HL-60/S4 (cell line): ENCODE results near the gene STOX1.
"Not testable (repeated sequence)": the region's sequence is repeated elsewhere in the genome, so short reads cannot be mapped to it uniquely, and the experiment has no call there.

Source experiments
- in situ Hi-C: fragments of 300-500 bp; cut with MboI; formaldehyde crosslinking; loops from 2 replicates; pipeline ENCODE4 v1.14.3; 2022; ENCODE audit warnings: low sequenced_read_pairs

The STOX1 gene, protein sequence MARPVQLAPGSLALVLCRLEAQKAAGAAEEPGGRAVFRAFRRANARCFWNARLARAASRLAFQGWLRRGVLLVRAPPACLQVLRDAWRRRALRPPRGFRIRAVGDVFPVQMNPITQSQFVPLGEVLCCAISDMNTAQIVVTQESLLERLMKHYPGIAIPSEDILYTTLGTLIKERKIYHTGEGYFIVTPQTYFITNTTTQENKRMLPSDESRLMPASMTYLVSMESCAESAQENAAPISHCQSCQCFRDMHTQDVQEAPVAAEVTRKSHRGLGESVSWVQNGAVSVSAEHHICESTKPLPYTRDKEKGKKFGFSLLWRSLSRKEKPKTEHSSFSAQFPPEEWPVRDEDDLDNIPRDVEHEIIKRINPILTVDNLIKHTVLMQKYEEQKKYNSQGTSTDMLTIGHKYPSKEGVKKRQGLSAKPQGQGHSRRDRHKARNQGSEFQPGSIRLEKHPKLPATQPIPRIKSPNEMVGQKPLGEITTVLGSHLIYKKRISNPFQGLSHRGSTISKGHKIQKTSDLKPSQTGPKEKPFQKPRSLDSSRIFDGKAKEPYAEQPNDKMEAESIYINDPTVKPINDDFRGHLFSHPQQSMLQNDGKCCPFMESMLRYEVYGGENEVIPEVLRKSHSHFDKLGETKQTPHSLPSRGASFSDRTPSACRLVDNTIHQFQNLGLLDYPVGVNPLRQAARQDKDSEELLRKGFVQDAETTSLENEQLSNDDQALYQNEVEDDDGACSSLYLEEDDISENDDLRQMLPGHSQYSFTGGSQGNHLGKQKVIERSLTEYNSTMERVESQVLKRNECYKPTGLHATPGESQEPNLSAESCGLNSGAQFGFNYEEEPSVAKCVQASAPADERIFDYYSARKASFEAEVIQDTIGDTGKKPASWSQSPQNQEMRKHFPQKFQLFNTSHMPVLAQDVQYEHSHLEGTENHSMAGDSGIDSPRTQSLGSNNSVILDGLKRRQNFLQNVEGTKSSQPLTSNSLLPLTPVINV

DNA sequence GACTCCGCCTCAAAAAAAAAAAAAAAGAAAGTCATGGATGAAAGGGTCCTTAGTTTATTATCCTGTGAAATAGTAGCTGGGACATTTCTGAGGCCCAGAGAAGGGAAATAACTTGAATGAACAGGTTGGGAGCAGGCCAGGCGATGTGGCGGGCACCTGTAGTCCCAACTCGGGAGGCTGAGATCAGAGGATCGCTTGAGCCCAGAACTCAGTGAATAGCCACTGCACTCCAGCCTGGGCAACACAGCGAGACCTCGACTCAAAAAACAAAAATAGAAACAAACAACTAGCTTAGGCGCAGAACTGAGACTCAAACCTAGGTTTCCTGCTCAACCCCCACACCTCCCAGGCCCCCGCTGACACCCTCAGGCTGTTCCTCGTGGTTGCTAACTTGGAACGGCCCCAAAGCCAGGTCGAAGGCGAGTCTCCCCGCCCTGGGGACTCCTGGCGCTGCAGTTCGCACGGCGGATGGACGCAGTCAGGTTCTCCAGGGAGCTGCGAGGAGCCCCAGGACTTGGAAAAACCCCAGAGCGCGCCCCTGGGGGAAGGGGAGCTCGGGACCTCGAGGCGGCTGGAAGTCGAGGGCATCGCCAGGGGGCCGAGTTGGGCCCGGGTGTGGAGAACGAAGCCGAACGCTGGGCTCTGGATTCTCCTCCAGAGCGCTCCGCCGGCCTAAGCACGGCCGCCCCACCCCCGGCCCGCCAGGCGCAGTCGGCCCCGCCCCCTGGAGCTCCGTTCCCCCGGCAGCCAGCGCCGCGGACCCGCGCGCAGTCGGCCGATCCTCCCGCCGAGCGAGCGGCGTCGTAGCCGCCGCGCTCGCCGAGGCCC, at the start of gene STOX1:
TSS of gene STOX1 (plus strand) at position 768 of the 828 bp plus-strand sequence. CDS start 93 bp downstream, outside the sequence.
- in situ Hi-C loops: loop anchor here (25.0 kb wide), 1 partner anchor 90 kb away; no protein-coding TSS in a partner anchor

- in situ Hi-C loops: no loop called here
Observed at GRCh38 chr10:68781613-68782574, 45.4 kb upstream of the STOX1 start.

DNA sequence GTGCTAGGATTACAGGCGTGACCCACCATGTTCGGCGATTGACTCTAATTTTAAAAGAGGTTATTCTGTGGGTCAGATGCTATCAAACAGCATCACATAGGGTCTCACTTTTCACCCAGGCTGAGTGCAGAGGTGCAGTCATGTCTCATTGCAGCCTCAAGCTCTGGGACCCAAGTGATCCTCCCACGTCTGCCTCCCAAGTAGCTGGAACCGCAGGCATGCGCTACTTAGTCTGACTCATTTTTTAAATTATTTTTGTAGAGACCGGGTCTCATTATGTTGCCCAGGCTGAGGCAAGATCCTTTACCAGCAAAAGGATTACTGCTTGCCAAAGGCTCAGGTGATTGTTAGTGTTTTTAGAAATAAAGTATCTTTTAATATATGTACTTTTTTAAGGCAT, 42.9 kb upstream of the STOX1 start:
- in situ Hi-C loops: no loop called here

- in situ Hi-C loops: no loop called here
Observed at GRCh38 chr10:68787813-68788212, 39.5 kb upstream of the STOX1 start.

- in situ Hi-C loops: no loop called here
Observed at GRCh38 chr10:68790476-68790875, 36.9 kb upstream of the STOX1 start.

DNA sequence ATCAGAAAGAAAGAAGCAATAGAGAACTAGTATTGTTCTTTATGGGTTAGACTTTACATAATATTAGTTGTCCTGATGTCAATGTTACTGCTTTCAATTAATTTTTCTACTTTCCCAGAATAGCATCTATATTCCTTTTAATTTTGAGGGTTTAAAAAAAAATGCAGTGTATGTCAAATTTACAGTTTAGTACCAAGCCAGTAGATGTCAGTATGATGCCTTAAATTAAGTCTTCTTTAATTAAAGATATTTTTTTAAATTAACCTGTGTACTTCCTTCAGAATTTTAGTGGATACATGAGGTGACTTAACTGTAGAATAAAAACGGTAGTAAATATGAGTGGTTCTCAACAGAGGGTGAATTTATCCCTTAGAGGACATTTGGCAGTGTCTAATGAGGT, 35.2 kb upstream of the STOX1 start:
- in situ Hi-C loops: no loop called here

DNA sequence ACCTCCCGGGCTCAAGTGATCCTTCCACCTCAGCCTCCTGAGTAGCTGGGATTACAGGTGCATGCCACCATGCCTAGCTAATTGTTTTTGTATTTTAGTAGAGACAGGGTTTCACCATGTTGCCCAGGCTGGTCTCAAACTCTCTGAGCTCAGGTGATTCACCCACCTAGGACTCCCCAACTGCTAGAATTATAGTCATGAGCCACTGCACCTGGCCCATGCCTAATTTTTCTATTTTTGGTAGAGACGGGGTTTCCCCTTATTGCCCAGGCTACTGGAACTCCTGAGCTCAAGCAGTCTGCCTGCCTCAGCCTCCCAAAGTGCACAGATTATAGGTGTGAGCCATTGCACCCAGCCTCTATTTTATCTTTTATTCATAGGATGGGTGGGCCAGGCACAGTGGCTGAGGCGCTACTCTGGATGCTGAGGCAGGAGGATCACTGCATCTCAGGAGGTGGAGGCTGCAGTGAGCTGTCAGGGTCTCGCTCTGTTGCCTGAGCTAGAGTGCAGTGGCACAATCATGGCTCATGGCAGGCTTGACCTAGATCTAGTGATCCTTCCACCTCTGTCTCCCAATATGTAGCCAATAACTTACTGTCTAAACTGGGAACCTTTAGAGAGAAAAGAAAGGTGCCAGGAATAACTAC, 31.3 kb upstream of the STOX1 start:
- in situ Hi-C loops: no loop called here

GRCh38 chr10:68796605-68797004, 30.7 kb upstream of the STOX1 start:
- in situ Hi-C loops: no loop called here

DNA sequence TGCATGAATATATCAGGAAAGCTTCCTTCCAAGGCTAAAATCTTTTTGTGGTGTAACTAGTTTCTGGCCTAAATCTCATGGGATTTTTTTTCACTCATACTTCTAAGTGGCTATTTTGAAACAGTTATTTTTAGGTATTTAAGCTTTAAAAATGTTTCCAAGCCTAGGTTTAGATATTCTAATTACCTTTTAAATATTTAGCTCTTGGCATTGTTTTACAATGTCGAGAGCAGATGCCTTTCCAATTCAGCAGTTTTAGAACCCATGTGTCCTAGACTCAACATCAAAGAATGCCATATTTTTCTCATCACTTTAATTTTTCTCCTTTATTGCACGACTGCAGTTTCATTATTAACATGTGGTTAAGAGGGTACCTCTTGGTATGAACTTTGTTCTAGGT, 27.1 kb upstream of the STOX1 start:
- in situ Hi-C loops: no loop called here

DNA sequence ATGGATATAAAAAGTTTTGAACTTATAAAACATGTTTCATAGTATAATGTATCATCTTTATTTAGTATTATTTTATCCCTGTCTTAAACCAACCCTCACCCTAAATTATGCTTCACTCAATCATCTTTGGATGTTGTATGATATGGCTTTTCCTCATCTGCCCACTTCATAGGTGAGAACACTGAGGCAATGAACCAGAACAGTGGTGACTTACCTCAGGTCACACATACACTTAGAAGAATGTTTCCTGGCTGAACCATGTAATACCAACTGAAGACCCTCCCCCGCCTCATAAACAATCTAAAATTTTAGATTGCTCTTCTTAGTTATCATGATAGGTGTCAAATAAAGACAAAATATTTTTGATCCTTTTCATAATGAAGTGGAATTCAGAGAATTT, 22.6 kb upstream of the STOX1 start:
- in situ Hi-C loops: no loop called here

DNA sequence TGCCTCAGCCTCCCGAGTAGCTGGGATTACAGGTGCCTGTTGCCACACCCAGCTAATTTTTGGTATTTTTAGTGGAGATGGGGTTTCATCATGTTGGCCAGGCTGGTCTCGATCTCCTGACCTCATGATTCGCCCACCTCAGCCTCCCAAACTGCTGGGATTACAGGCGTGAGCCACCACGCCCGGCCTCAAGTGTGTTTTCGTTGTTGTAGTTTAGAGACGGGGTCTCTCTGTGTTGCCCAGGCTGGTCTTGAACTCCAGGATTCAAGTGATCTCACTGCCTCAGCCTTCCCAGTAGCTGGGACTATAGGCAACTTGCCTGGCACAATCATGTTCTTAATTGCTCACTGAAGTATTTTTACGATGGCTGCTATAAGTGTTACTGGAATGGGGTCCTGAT, 16.5 kb upstream of the STOX1 start:
- in situ Hi-C loops: not testable (repeated sequence)

DNA sequence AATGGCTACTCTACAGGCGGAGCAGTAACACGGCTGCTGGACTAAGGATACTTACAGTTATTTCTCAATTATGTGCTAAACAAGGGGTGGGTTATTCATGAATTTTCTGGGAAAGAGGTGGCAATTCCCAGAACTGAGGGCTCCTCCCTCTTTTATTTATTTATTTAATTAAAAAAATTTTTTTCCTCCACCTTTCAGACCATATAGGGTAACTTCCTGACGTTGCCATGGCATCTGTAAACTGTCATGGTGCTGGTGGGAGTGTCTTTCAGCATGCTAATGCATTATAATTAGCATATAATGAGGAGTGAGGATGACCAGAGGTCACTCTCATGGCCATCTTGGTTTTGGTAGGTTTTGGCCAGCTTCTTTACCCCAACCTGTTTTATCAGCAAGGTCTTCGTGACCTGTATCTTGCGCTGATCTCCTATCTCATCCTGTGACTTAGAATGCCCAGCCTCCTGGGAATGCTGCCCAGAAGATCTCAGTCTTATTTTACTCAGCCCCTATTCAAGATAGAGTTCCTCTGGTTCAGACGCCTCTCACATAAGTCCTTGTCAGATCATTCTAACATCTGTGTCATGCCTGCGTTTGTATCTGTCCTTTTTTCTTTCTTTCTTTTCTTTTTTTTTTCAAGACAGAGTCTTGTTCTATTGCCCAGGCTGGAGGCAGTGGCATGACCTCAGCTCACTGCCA, 15.9 kb upstream of the STOX1 start:
- in situ Hi-C loops: no loop called here

DNA sequence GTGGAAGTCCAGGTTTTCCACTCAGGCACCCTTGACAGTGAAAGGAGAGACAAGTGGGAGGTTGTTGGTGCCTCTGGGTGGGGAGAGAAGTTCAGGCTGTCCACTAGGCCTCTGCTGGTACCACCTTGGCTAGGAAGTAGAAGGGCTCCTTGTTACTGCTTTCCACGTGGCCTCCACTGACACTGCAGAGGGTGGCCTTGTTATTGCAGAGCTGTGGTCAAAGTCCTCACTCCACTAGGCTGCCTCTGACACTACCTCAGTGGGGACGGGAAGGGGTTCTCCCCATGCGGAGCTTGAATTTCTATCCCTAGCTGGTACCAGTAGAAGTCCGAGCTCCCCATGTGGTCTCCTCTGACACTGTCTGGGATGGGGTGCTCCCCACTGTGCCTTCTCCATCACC, 14.9 kb upstream of the STOX1 start:
- in situ Hi-C loops: no loop called here

- in situ Hi-C loops: no loop called here
Observed at GRCh38 chr10:68813559-68813958, 13.8 kb upstream of the STOX1 start.

GRCh38 chr10:68816796-68817412, 10.4 kb upstream of the STOX1 start:
- in situ Hi-C loops: no loop called here

DNA sequence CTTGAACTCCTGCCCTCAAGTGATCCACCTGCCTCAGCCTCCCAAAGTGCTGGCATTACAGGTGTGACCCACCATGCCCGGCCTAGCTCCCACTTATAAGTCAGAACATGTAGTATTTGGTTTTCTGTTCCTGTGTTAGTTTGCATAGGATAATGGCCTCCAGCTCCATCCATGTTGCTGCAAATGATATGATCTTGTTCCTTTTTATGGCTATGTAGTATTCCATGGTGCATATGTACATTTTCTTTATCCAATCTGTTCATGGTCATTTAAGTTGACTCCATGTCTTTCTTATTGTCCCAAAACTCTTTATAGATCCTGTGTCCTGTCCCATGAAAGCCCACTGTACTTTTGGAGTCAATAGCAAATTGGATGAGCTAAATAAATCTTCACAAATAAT, 7.0 kb upstream of the STOX1 start:
- in situ Hi-C loops: not testable (repeated sequence)

DNA sequence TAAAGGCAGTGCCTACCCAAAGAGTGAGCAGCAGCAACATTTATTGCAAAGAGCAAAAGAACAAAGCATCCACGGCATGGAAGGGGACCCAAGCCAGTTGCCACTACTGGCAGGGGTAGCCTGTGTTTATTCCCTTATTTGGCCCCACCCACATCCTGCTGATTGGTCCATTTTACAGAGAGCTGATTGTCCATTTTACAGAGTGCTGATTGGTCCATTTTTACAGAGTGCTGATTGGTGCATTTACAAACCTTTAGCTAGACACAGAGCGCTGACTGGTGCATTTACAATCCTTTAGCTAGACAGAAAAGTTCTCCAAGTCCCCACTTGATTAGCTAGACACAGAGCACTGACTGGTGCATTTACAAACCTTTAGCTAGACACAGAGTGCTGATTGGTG, 4.7 kb upstream of the STOX1 start:
- in situ Hi-C loops: not testable (repeated sequence)

- in situ Hi-C loops: loop anchor here (25.0 kb wide), 1 partner anchor 90 kb away; no protein-coding TSS in a partner anchor
Observed at GRCh38 chr10:68827592-68827959, 245 bp downstream of the STOX1 start.
